Esophagus muscularis mucosa (tissue), 4 donors: Measurements from ENCODE around the gene IGFBP4. TPM values are rescaled to one million over a fixed set of nuclear protein-coding genes. Genes with fewer than 3 reads are reported as not detected.

Source experiments
- DNase-seq: peaks from one replicate; pipeline ENCODE4 v3.0.0-alpha.2; 2017; ENCODE audit errors: extremely low spot score
- H3K27ac ChIP-seq, 4 donors: fragments of 200-600 bp; sonication (generic); replicated peaks in 1 of 4; 1 replicate in 3 of 4; 2 replicates in 1 of 4; pipeline ENCODE4 v1.5.1; 2016 to 2019; ENCODE audit warnings: mild to moderate bottlenecking in 1 of 4
- H3K27me3 ChIP-seq, 4 donors: fragments of 200-600 bp; sonication (generic); one replicate each; pipeline versions ENCODE4 v1.5.1 to v1.6.0; 2016 to 2019
- H3K36me3 ChIP-seq, 4 donors: fragments of 200-600 bp; sonication (generic); one replicate each; pipeline ENCODE4 v1.5.1; 2016 to 2019
- H3K4me1 ChIP-seq, 4 donors: fragments of 200-600 bp; sonication (generic); one replicate each; pipeline ENCODE4 v1.5.1; 2016 to 2019
- H3K4me3 ChIP-seq, 4 donors: fragments of 200-600 bp; sonication (generic); 1 replicate in 2 of 4; 2 replicates in 2 of 4; pipeline ENCODE4 v1.5.1; 2016 to 2019; ENCODE audit warnings: mild to moderate bottlenecking in 4 of 4, moderate library complexity in 1 of 4
- H3K9me3 ChIP-seq, 4 donors: fragments of 200-600 bp; sonication (generic); 1 replicate in 3 of 4; 2 replicates in 1 of 4; pipeline ENCODE4 v1.5.1; 2016 to 2019
- CTCF ChIP-seq, 3 experiments: fragments of 200-600 bp in 2 of 3; fragments of 450-650 bp in 1 of 3; sonication (generic) in 2 of 3; IDR thresholded peaks; one replicate each; pipeline ENCODE4 v1.5.1; 2017 to 2019; ENCODE audit warnings: antibody characterized with exemption in 3 of 3, mild to moderate bottlenecking in 2 of 3, moderate library complexity in 1 of 3
- EP300 ChIP-seq: sonication (generic); formaldehyde crosslinking; IDR thresholded peaks from one replicate; pipeline ENCODE4 v1.6.1; 2017; ENCODE audit warnings: antibody characterized with exemption
- POLR2A ChIP-seq: fragments of 450-650 bp; IDR thresholded peaks from one replicate; pipeline ENCODE4 v1.6.1; 2017; ENCODE audit warnings: antibody characterized with exemption, moderate library complexity, mild to moderate bottlenecking, low read depth
- POLR2AphosphoS5 ChIP-seq, 2 donors: sonication (generic); formaldehyde crosslinking; IDR thresholded peaks; one replicate each; pipeline ENCODE4 v1.6.1; 2017; ENCODE audit warnings: antibody characterized with exemption in 2 of 2
- WGBS: methylation state at CpG from one replicate; pipeline ENCODE4 v1.1.5; 2018; 5-methylcytosine and 5-hydroxymethylcytosine counted together
- intact Hi-C: fragments of 100-400 bp; cut with DNase I; formaldehyde crosslinking; loops from one replicate; pipeline ENCODE4 v1.15.1; 2023
- total RNA-seq, 4 donors: library from RNA; depleted of rRNA; stranded (reverse); fragments of >200 nt; gene quantifications; one replicate each; pipeline versions ENCODE4 v1.1.0 to v1.2.1, GENCODE V29; 2016

IGFBP4 gene
- total RNA-seq, 4 donors from 2014 or later = 258 to 444 (median 268) TPM

- no peak for TF ChIP-seq CTCF (IDR thresholded peaks at IDR 0.05)
- no peak for TF ChIP-seq POLR2AphosphoS5 (IDR thresholded peaks at IDR 0.05)
- DNase-seq = no peak
- H3K4me3 ChIP-seq = peak overlapping the region; percentile 66 to 88 (median 81)
- H3K4me1 ChIP-seq = peaks cover 74 to 88% (median 83%) of the 10 kb centered on the region in 4 donors
- peaks cover 5 to 10% (median 7%) of the 10 kb centered on the region in 4 donors for H3K36me3 ChIP-seq
- 51% methylated on average over 4 of the region's 4 CpGs for WGBS
- intact Hi-C loops = no loop called here
- H3K27ac ChIP-seq = peak overlapping the region; percentile 88 to 98 (median 93)
- no peaks in the 10 kb centered on the region for H3K27me3 ChIP-seq
- no peaks in the 10 kb centered on the region for H3K9me3 ChIP-seq
Measured at GRCh38 chr17:40447806-40448205, 4.6 kb downstream of the IGFBP4 start.

- 10% methylated on average over 8 of the region's 8 CpGs for WGBS
Measured at GRCh38 chr17:40448213-40448638, 5.0 kb downstream of the IGFBP4 start.

DNA sequence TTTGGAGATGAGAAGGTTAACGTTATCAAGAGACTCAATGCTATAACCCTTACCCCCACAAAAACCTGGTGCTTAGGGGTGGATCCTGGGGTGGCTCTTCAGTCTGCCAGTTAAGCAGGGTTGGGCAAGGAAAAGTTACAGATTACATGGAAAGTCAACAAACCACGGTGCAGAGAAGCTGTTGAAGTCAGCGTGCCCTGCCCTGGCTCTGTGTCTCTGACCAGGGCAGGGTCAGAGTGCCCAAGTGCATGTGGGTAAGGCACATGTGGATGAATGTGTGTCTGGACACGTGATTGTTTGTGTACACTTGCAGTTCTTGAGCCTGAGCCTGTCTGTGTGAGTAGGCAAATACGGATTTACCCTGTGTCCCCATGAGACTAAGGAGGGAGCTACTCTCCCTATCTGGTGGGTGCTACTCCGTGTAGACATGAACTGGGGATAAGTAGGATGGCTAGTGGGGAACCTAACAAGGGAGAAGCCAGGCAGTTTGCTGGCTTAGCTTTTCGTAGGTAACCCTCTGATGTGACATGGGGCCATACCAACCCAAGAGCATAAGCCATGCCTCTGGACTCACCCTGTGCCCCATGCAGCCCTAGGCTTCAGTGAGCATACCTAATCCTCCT is 5.5 kb downstream of the IGFBP4 start:
- Histone ChIP-seq H3K4me1 (peaks cover 84 to 95% (median 90%) of the 10 kb centered on the region in 4 donors), H3K27ac (peak overlapping the region; percentile 88 to 98 (median 93)), H3K4me3 (peak overlapping the region; percentile 66 to 88 (median 81)), H3K36me3 (peaks cover 14 to 20% (median 15%) of the 10 kb centered on the region in 4 donors), H3K27me3 (no peaks in the 10 kb centered on the region), H3K9me3 (no peaks in the 10 kb centered on the region)
- TF ChIP-seq EP300 (no peak), POLR2AphosphoS5 (IDR thresholded peaks at IDR 0.05) (peak; percentile 48 to 72), CTCF (IDR thresholded peaks at IDR 0.05) (no peak), POLR2A (no peak)
- 15% methylated on average over 6 of the region's 7 CpGs for whole genome bisulfite sequencing
- intact Hi-C loops = no loop called here
- no peak for DNase-seq

More at GRCh38 chr17:40448213-40448638, 5.0 kb downstream of the IGFBP4 start:
- H3K4me3 ChIP-seq = peak overlapping the region; percentile 66 to 88 (median 81)
- H3K36me3 ChIP-seq = peaks cover 9 to 15% (median 11%) of the 10 kb centered on the region in 4 donors
- H3K27ac ChIP-seq = peak overlapping the region; percentile 88 to 98 (median 93)
- intact Hi-C loops = no loop called here
- no peak for DNase-seq
- TF ChIP-seq EP300 = no peak
- no peak for TF ChIP-seq POLR2AphosphoS5 (IDR thresholded peaks at IDR 0.05)
- TF ChIP-seq CTCF (IDR thresholded peaks at IDR 0.05) = no peak
- no peak for TF ChIP-seq POLR2A
- no peaks in the 10 kb centered on the region for H3K27me3 ChIP-seq
- H3K4me1 ChIP-seq = peaks cover 78 to 90% (median 85%) of the 10 kb centered on the region in 4 donors
- H3K9me3 ChIP-seq = no peaks in the 10 kb centered on the region

GRCh38 chr17:40450175-40450574 is 6.9 kb downstream of the IGFBP4 start:
- Histone ChIP-seq H3K36me3 (peaks cover 28 to 34% (median 28%) of the 10 kb centered on the region in 4 donors), H3K27ac (peak overlapping the region; percentile 88 to 98 (median 93)), H3K4me1 (peaks cover 84 to 100% (median 98%) of the 10 kb centered on the region in 4 donors), H3K9me3 (no peaks in the 10 kb centered on the region), H3K4me3 (no peak overlapping the region), H3K27me3 (no peaks in the 10 kb centered on the region)
- TF ChIP-seq POLR2AphosphoS5 (IDR thresholded peaks at IDR 0.05) = no peak
- no peak for TF ChIP-seq POLR2A
- TF ChIP-seq CTCF (IDR thresholded peaks at IDR 0.05) = peak; percentile 31 to 52 (median 31)
- 80% methylated on average over 3 of the region's 3 CpGs for WGBS
- DNase-seq = no peak
- intact Hi-C loops = no loop called here
